ENCODE data around the gene SDK1.

GRCh38 chr7:3710531-3710930 is 409.5 kb downstream of the SDK1 start:
- TF ChIP-seq POLR2A (IDR thresholded peaks at IDR 0.05) (no peak), CTCF (IDR thresholded peaks at IDR 0.05) (no peak), POLR2AphosphoS5 (IDR thresholded peaks at IDR 0.05) (peak in 2 of 3 donors; percentile 40 to 73)
